Measurements from ENCODE around the gene BBS9.

DNA sequence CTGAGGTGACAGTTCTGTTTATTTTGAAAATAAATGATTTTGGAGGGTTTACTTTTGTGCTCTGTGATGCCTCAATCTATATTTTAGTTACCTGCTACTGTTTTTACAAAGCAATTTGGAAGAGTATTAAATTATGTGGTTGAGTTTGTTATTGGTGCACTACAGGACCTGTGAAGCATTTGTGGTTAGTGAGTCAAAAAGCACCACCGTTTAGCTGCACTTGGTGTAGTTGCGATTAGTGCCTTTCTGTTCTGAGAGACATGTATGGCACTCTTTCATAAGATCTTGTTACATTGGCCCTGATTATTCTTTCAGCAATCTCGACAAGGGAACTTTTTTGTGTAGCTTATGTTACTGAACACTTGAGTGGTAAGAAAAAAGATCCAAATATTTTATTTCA, 132.2 kb downstream of the BBS9 start:
- TF ChIP-seq, protein P1, sequence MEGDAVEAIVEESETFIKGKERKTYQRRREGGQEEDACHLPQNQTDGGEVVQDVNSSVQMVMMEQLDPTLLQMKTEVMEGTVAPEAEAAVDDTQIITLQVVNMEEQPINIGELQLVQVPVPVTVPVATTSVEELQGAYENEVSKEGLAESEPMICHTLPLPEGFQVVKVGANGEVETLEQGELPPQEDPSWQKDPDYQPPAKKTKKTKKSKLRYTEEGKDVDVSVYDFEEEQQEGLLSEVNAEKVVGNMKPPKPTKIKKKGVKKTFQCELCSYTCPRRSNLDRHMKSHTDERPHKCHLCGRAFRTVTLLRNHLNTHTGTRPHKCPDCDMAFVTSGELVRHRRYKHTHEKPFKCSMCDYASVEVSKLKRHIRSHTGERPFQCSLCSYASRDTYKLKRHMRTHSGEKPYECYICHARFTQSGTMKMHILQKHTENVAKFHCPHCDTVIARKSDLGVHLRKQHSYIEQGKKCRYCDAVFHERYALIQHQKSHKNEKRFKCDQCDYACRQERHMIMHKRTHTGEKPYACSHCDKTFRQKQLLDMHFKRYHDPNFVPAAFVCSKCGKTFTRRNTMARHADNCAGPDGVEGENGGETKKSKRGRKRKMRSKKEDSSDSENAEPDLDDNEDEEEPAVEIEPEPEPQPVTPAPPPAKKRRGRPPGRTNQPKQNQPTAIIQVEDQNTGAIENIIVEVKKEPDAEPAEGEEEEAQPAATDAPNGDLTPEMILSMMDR (IDR thresholded peaks at IDR 0.05), result no peak
- TF ChIP-seq POLR2A (IDR thresholded peaks at IDR 0.05), result no peak

Data from testis (tissue), 2 donors.